Measurements from ENCODE around the gene SPATA1.
A peak's percentile ranks its signal among the peaks of the same experiment; 100 is the strongest.
"Not testable (repeated sequence)": the region's sequence is repeated elsewhere in the genome, so short reads cannot be mapped to it uniquely, and the experiment has no call there.

Gene SPATA1

GRCh38 chr1:84506002-84506728 is at the start of gene SPATA1, which contains the start of gene GNG5:
Gene SPATA1 (plus strand): TSS chr1:84506386. CDS start chr1:84516360, 9,974 bp downstream.
Gene GNG5 (minus strand): TSS chr1:84506581. CDS start chr1:84506091, 490 bp downstream.
- DNase-seq (ENCODE audit: insufficient read length, low spot score) (peak; percentile 86), FAIRE-seq (peak; percentile 96)

- DNase-seq (ENCODE audit: insufficient read length, low spot score): no peak
- no peak for FAIRE-seq
These were observed 44.1 kb upstream of the SPATA1 start for GRCh38 chr1:84462118-84462517.

- DNase-seq (ENCODE audit: insufficient read length, low spot score) (no peak), FAIRE-seq (no peak)
These were observed 38.9 kb upstream of the SPATA1 start for GRCh38 chr1:84467298-84467697.

- DNase-seq (ENCODE audit: insufficient read length, low spot score) (no peak), FAIRE-seq (no peak)
These were observed 30.0 kb upstream of the SPATA1 start for GRCh38 chr1:84476225-84476624.

GRCh38 chr1:84478876-84479868 is 27.0 kb upstream of the SPATA1 start, which contains the start of gene RPF1:
Gene RPF1 (plus strand): TSS chr1:84479266. CDS start chr1:84479282, 16 bp downstream.
- DNase-seq (ENCODE audit: insufficient read length, low spot score) (peak; percentile 46), FAIRE-seq (peak; percentile 90)

GRCh38 chr1:84479998-84480397 is 26.2 kb upstream of the SPATA1 start:
- FAIRE-seq (peak; percentile 53), DNase-seq (ENCODE audit: insufficient read length, low spot score) (no peak)

- no peak for FAIRE-seq
These were observed 25.5 kb upstream of the SPATA1 start for GRCh38 chr1:84480650-84481049.

GRCh38 chr1:84481317-84481716 is 24.9 kb upstream of the SPATA1 start:
- FAIRE-seq: no peak

More at GRCh38 chr1:84480650-84481049, 25.5 kb upstream of the SPATA1 start:
- DNase-seq (ENCODE audit: insufficient read length, low spot score): no peak

GRCh38 chr1:84488107-84488506 is 18.1 kb upstream of the SPATA1 start:
- DNase-seq (ENCODE audit: insufficient read length, low spot score): no peak
- no peak for FAIRE-seq

More at GRCh38 chr1:84481317-84481716, 24.9 kb upstream of the SPATA1 start:
- DNase-seq (ENCODE audit: insufficient read length, low spot score): no peak

GRCh38 chr1:84489766-84490165 is 16.4 kb upstream of the SPATA1 start:
- FAIRE-seq (no peak), DNase-seq (ENCODE audit: insufficient read length, low spot score) (no peak)

GRCh38 chr1:84492726-84493125 is 13.5 kb upstream of the SPATA1 start:
- FAIRE-seq: no peak
- no peak for DNase-seq (ENCODE audit: insufficient read length, low spot score)

- DNase-seq (ENCODE audit: insufficient read length, low spot score) (no peak), FAIRE-seq (no peak)
These were observed 12.4 kb upstream of the SPATA1 start for GRCh38 chr1:84493747-84494146.

- DNase-seq (ENCODE audit: insufficient read length, low spot score): no peak
- FAIRE-seq: no peak
These were observed 9.7 kb upstream of the SPATA1 start for GRCh38 chr1:84496498-84496897.

GRCh38 chr1:84497631-84498275 is 8.4 kb upstream of the SPATA1 start:
- no peak for FAIRE-seq

GRCh38 chr1:84502927-84503326 is 3.3 kb upstream of the SPATA1 start:
- FAIRE-seq (no peak), DNase-seq (ENCODE audit: insufficient read length, low spot score) (no peak)

More at GRCh38 chr1:84497631-84498275, 8.4 kb upstream of the SPATA1 start:
- DNase-seq (ENCODE audit: insufficient read length, low spot score): no peak

GRCh38 chr1:84504580-84505492 is 1.4 kb upstream of the SPATA1 start:
- FAIRE-seq (peak; percentile 90), DNase-seq (ENCODE audit: insufficient read length, low spot score) (no peak)

- peak; percentile 18 for DNase-seq (ENCODE audit: insufficient read length, low spot score)
- no peak for FAIRE-seq
These were observed 639 bp upstream of the SPATA1 start for GRCh38 chr1:84505493-84506001.

GRCh38 chr1:84506729-84507453 is 705 bp downstream of the SPATA1 start:
- DNase-seq (ENCODE audit: insufficient read length, low spot score): no peak
- FAIRE-seq: no peak

GRCh38 chr1:84507887-84508286 is 1.7 kb downstream of the SPATA1 start:
- FAIRE-seq; DNase-seq (ENCODE audit: insufficient read length, low spot score): not testable (repeated sequence)

Measured in GM19239 (cell line).